OCI-LY7 (cell line): ENCODE measurements around the gene CACNA1I. TPM values are rescaled to one million over a fixed set of nuclear protein-coding genes. Genes with fewer than 3 reads are reported as not detected.

ENCODE experiments used
- BruUV-seq: library from RNA; stranded (reverse); fragments of 400-500 nt; replicated peaks from 2 replicates; lab custom pipeline; 2021; lab: Mats Ljungman, UMichigan
- CTCF ChIA-PET: fragments of 300-600 bp; sonication (Branson Sonifier 250); formaldehyde crosslinking; loops from one replicate; lab custom pipeline; 2022; ENCODE audit warnings: antibody characterized with exemption; ENCODE audit not compliant: unreplicated experiment; lab: Charles Lee
- POLR2A ChIA-PET: fragments of 300-600 bp; sonication (Branson Sonifier 250); formaldehyde crosslinking; loops from one replicate; lab custom pipeline; 2022; ENCODE audit warnings: antibody characterized with exemption; lab: Charles Lee
- DNase-seq: peaks from one replicate; pipeline ENCODE4 v3.0.0-alpha.2; 2015; ENCODE audit warnings: low spot score
- H2AFZ ChIP-seq: fragments of 200-600 bp; sonication (generic), shearing (Covaris generic); 2 replicates; pipeline ENCODE4 v1.6.1; 2014; ENCODE audit warnings: mild to moderate bottlenecking, antibody characterized with exemption, low read length, moderate library complexity
- H3K27ac ChIP-seq: fragments of 200-600 bp; sonication (generic); 2 replicates; pipeline ENCODE4 v1.5.1; 2014; ENCODE audit warnings: mixed run types, low read depth, mild to moderate bottlenecking, moderate library complexity, low read length, inconsistent platforms; ENCODE audit not compliant: poor library complexity, severe bottlenecking
- H3K36me3 ChIP-seq: fragments of 200-600 bp; sonication (generic); 2 replicates; pipeline ENCODE4 v1.6.1; 2014; ENCODE audit warnings: mild to moderate bottlenecking, antibody characterized with exemption, low read length, moderate library complexity, mixed read lengths; ENCODE audit not compliant: insufficient read depth
- H3K4me1 ChIP-seq: fragments of 200-600 bp; sonication (generic); 2 replicates; pipeline ENCODE4 v1.5.1; 2014; ENCODE audit warnings: mild to moderate bottlenecking, low read length; ENCODE audit not compliant: insufficient read depth, poor library complexity, severe bottlenecking
- H3K4me2 ChIP-seq: fragments of 200-600 bp; sonication (generic); 2 replicates; pipeline ENCODE4 v1.6.1; 2014; ENCODE audit warnings: mild to moderate bottlenecking, low read length
- H3K4me3 ChIP-seq: fragments of 200-600 bp; sonication (generic); 2 replicates; pipeline ENCODE4 v1.5.1; 2014; ENCODE audit warnings: mild to moderate bottlenecking, low read depth, low read length; ENCODE audit not compliant: poor library complexity, severe bottlenecking
- H3K79me2 ChIP-seq: fragments of 200-600 bp; sonication (generic); 2 replicates; pipeline ENCODE4 v1.6.1; 2016; ENCODE audit warnings: low read depth, mild to moderate bottlenecking, low read length, moderate library complexity, mixed read lengths; ENCODE audit not compliant: insufficient read depth
- H3K9me2 ChIP-seq: fragments of 200-600 bp; sonication (generic); 2 replicates; pipeline ENCODE4 v1.6.1; 2016; ENCODE audit warnings: mild to moderate bottlenecking, low read length, mixed read lengths; ENCODE audit not compliant: insufficient read depth
- H3K9me3 ChIP-seq: fragments of 200-600 bp; sonication (generic); 2 replicates; pipeline ENCODE4 v1.6.1; 2014; ENCODE audit warnings: mild to moderate bottlenecking, mixed run types, low read length, mixed read lengths
- H4K20me1 ChIP-seq: fragments of 200-600 bp; sonication (generic); 2 replicates; pipeline ENCODE4 v1.6.1; 2014; ENCODE audit warnings: mild to moderate bottlenecking, antibody characterized with exemption, low read length, moderate library complexity, mixed read lengths; ENCODE audit not compliant: insufficient read depth
- EZH2phosphoT487 ChIP-seq: fragments of 200-600 bp; sonication (generic); IDR thresholded peaks from 2 replicates; pipeline ENCODE4 v1.6.1; 2018; ENCODE audit warnings: low read depth, borderline replicate concordance, mild to moderate bottlenecking, mixed run types, antibody characterized with exemption, low read length, moderate library complexity, mixed read lengths
- intact Hi-C: fragments of 100-400 bp; cut with micrococcal nuclease; formaldehyde crosslinking; loops from one replicate; pipeline ENCODE4 v1.10.0; 2022; ENCODE audit not compliant: unreplicated experiment
- total RNA-seq, 2 experiments: library from RNA; depleted of rRNA in 1 of 2; stranded (reverse); fragments of >200 nt in 1 of 2; shearing (Covaris generic) in 1 of 2; gene quantifications; 2 replicates each; pipeline ENCODE4 v1.2.3, GENCODE V29; 2014 to 2022
- TF ChIP-seq, protein P1 (sequence below): fragments of 200-600 bp; sonication (generic); conservative IDR thresholded peaks from 2 replicates; pipeline ENCODE4 v1.5.1; 2014; ENCODE audit warnings: mild to moderate bottlenecking, antibody characterized with exemption, low read length, moderate library complexity, mixed read lengths

Gene CACNA1I
- total RNA-seq, 2 experiments from 2014 or later: 0.03 TPM; not detected in 1

DNA sequence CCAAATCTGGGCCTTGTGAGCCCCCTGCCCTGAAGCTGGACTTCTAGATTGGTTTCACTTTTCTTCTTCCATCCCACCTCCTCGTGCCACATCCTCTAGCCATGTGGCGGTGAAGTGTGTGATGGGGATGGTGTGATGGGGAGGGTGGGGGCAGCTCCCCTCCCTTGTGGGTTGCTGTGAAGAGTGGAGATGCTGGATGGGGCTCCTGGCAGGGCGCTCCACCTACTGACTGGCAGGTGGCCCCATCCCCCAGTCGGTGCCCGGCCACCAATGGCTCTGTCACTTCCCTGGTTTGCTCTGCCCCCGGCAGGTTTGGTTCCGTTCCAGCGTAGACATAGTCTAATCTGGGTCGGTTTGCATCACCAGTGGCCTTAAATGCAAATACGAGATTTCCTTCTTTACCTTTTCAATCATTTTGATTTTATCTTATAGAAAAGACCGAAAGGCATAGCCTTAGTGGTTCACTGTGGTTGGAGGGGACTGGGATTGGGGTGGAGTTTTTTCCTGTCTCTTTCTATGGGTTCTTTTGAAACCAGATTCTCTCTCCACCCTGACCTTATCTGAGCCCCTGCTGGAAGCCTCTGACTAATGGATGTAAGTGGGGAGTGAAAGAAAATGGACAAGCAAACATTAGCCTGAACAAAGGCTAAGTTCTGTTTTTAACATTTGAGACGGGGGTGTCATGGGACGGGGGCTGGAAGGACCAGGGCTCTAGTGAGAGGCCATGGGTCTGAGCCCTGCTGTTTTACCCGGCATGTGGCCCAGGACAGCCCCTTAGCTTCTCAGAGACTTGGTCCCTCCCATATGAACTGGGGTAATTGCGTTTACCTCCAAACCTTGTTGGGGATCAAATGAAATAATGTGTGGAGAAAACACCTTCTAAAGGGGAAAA lies 149.3 kb downstream of the CACNA1I start:
- ChIA-PET CTCF (no interaction called here), POLR2A (no interaction called here)
- no peaks in the 10 kb centered on the region for H3K9me3 ChIP-seq
- H3K4me1 ChIP-seq: no peaks in the 10 kb centered on the region
- no peak overlapping the region for H2AFZ ChIP-seq
- no peak overlapping the region for H3K27ac ChIP-seq
- DNase-seq: no peak
- no peak for TF ChIP-seq EZH2phosphoT487
- TF ChIP-seq, protein P1, sequence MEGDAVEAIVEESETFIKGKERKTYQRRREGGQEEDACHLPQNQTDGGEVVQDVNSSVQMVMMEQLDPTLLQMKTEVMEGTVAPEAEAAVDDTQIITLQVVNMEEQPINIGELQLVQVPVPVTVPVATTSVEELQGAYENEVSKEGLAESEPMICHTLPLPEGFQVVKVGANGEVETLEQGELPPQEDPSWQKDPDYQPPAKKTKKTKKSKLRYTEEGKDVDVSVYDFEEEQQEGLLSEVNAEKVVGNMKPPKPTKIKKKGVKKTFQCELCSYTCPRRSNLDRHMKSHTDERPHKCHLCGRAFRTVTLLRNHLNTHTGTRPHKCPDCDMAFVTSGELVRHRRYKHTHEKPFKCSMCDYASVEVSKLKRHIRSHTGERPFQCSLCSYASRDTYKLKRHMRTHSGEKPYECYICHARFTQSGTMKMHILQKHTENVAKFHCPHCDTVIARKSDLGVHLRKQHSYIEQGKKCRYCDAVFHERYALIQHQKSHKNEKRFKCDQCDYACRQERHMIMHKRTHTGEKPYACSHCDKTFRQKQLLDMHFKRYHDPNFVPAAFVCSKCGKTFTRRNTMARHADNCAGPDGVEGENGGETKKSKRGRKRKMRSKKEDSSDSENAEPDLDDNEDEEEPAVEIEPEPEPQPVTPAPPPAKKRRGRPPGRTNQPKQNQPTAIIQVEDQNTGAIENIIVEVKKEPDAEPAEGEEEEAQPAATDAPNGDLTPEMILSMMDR: no peak
- H3K4me3 ChIP-seq: no peak overlapping the region
- H3K79me2 ChIP-seq: no peaks in the 10 kb centered on the region
- no peaks in the 10 kb centered on the region for H3K36me3 ChIP-seq
- H3K9me2 ChIP-seq: no peaks in the 10 kb centered on the region
- no peak overlapping the region for H3K4me2 ChIP-seq
- intact Hi-C loops: no loop called here
- no TSS peak for BruUV-seq
- no peaks in the 10 kb centered on the region for H4K20me1 ChIP-seq

DNA sequence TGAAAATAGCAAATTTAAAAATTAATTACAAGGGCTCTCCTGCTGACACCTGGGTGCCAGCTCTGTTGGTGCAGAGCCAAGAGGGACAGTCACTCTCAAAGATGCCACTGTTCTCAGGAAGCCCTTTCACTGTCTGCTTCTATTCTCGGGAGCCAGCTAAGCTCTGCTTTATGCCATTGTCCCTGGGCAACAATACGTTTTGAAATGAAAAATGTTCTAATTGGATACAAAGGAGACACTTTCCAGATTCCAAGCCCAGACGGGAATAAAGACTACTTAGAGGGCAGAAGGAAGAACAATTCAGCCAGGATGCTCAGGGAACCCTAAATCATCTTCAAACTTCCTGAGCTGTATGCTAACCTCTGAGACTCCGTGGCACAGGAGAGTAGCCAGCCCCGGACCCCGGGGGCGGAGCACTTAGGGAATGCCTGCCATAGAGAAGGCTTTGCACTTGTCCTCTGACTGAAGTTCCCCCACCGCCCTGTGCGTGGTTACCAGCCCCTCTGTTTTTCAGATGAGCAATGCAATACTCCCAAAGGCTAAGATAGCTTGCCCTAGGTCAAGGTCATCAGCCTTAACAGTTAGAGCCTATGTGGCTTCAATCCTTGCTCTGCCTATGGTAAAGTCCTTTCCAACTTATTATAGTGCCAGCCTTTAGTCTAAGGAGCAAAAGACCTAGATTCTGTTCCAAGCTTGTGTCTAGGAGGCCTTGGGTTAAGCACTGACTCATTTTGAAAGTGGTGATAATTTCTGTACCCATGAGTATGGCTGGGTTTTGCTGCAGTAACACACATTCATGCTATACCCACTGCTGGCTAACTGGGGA lies 150.9 kb downstream of the CACNA1I start:
- H3K27ac ChIP-seq: no peak overlapping the region
- no peak overlapping the region for H2AFZ ChIP-seq
- DNase-seq: no peak
- intact Hi-C loops: no loop called here
- no peaks in the 10 kb centered on the region for H3K9me2 ChIP-seq
- H3K79me2 ChIP-seq: no peaks in the 10 kb centered on the region
- H3K4me2 ChIP-seq: no peak overlapping the region
- ChIA-PET CTCF (no interaction called here), POLR2A (no interaction called here)
- H3K4me1 ChIP-seq: no peaks in the 10 kb centered on the region
- TF ChIP-seq, protein P1: no peak
- no peak for TF ChIP-seq EZH2phosphoT487
- no TSS peak for BruUV-seq
- H3K36me3 ChIP-seq: no peaks in the 10 kb centered on the region
- H3K9me3 ChIP-seq: no peaks in the 10 kb centered on the region
- no peak overlapping the region for H3K4me3 ChIP-seq
- H4K20me1 ChIP-seq: no peaks in the 10 kb centered on the region

DNA sequence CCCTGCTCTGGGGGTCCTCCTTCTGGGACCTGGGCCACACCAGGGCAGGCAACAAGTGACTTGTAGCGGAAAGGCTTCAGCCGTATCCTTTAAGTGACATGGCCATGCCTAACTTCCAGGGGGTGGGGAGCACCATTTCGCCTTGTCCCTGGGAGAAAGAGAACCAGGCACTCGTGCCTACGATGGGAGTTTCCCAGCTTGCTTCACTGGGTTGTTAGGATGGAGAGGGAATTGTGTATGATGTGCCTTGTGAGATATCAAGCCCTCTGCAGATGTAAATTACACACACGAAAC lies 151.4 kb downstream of the CACNA1I start:
- no peaks in the 10 kb centered on the region for H3K9me2 ChIP-seq
- TF ChIP-seq, protein P1: no peak
- TF ChIP-seq EZH2phosphoT487: no peak
- ChIA-PET CTCF (no interaction called here), POLR2A (no interaction called here)
- no peak for DNase-seq
- no peaks in the 10 kb centered on the region for H3K4me1 ChIP-seq
- no peak overlapping the region for H3K4me2 ChIP-seq
- no peak overlapping the region for H3K27ac ChIP-seq
- intact Hi-C loops: no loop called here
- H4K20me1 ChIP-seq: no peaks in the 10 kb centered on the region
- H3K4me3 ChIP-seq: no peak overlapping the region
- BruUV-seq: no TSS peak
- no peaks in the 10 kb centered on the region for H3K36me3 ChIP-seq
- no peaks in the 10 kb centered on the region for H3K79me2 ChIP-seq
- no peak overlapping the region for H2AFZ ChIP-seq
- H3K9me3 ChIP-seq: no peaks in the 10 kb centered on the region
